NT2/D1 (cell line): ENCODE measurements around the gene NOX3.

Experiments used
- SUZ12 ChIP-seq: IDR thresholded peaks from 2 replicates; pipeline ENCODE4 v1.6.1; 2011; ENCODE audit not compliant: insufficient read length, insufficient read depth; ENCODE audit errors: extremely low read depth
- YY1 ChIP-seq: IDR thresholded peaks from 2 replicates; pipeline ENCODE4 v1.6.1; 2011; ENCODE audit not compliant: insufficient read length, insufficient read depth
- ZNF274 ChIP-seq: IDR thresholded peaks from 2 replicates; pipeline ENCODE4 v1.6.1; 2011; ENCODE audit warnings: mild to moderate bottlenecking, low read depth, low read length

DNA sequence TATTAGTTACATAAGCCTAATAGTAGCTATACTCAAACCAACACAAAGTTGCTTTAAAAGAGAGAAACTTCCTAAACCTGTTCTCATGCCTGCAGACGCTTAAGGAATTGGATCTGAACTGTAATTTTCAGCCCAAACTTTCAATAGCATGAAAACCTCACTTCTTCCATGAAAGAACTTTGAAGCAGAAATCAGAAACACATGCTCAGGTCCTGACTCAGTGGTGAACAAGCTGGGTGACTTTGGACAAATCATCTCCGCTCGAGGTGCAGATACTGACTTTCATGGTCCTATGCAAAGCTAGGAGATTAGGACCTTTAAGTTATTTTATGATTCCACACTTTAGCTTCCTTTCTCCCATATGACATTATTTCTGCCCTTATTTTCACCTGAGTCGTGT is 36.5 kb downstream of the NOX3 start:
- TF ChIP-seq SUZ12 (no peak), YY1 (no peak), ZNF274 (no peak)
